Hepatic stellate cell (primary cell): ENCODE results near the gene ELOVL7.
"Not testable (repeated sequence)": the region's sequence is repeated elsewhere in the genome, so short reads cannot be mapped to it uniquely, and the experiment has no call there.

Experiments used
- DNase-seq: peaks from one replicate; pipeline ENCODE4 v3.0.0; 2011; ENCODE audit warnings: low spot score

ELOVL7 gene

DNA sequence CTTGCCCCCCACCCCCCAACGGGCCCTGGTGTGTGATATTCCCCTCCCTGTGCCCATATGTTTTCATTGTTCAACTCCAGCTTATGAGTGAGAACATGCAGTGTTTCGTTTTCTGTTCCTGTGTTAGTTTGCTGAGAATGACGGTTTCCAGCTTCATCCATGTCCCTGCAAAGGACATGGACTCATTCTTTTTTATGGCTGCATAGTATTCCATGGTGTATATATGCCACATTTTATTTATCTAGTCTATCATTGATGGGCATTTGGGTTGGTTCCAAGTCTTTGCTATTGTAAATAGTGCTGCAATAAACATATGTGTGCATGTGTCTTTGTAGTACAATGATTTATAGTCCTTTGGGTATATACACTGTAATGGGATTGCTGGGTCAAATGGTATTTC is 132.2 kb downstream of the ELOVL7 start:
- not testable (repeated sequence) for DNase-seq

DNA sequence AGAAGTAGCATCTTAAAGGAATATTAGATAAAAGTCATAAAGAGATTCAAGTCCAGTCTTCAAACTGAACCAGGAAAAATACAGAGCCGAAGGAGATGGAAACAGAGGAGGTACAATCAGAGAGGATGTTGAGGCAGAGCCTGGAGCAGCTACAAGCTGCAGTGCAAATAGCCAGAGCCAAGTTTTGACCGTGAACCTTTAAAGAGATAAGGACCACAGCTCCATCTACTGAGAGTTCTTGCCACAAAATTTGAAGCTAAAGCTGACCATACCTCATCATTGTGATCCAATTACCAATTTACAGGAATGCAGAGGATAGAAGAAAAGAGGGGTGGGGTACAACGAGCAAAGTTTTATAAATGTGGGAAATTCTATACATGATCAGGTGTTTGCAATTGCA is 133.7 kb downstream of the ELOVL7 start:
- DNase-seq: no peak

DNA sequence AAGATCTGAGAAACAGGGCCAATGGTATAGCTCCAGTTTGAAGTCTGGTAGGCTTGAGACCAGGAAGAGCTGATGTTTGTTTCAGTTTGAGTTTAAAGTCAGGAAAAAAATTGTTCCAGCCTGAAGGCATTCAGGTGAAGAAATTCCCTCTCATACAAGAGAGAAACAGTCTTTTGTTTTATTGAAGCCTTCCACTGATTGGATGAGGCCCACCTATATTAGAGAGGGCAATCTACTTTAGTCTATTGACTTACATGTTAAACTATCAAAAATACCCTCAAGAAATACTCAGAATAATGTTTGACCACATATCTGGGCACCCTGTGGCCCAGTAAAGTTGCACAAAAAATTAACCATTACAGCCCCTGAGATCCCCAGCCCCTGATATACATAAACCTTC is 138.9 kb downstream of the ELOVL7 start:
- DNase-seq: no peak

GRCh38 chr5:60703944-60704343 is 140.1 kb downstream of the ELOVL7 start:
- no peak for DNase-seq
